Breast epithelium (tissue), 3 donors: ENCODE data around the gene CHIT1.
A peak's percentile ranks its signal among the peaks of the same experiment; 100 is the strongest.

Source experiments
- POLR2AphosphoS5 ChIP-seq, 3 donors: sonication (generic); formaldehyde crosslinking; IDR thresholded peaks; one replicate each; pipeline ENCODE4 v1.6.1; 2017; ENCODE audit warnings: antibody characterized with exemption in 3 of 3
- TF ChIP-seq, protein P1 (sequence below), 3 donors: fragments of 450-650 bp; IDR thresholded peaks; one replicate each; pipeline ENCODE4 v1.5.1; 2016 to 2017; ENCODE audit warnings: antibody characterized with exemption in 3 of 3, mild to moderate bottlenecking in 3 of 3, moderate library complexity in 3 of 3

DNA sequence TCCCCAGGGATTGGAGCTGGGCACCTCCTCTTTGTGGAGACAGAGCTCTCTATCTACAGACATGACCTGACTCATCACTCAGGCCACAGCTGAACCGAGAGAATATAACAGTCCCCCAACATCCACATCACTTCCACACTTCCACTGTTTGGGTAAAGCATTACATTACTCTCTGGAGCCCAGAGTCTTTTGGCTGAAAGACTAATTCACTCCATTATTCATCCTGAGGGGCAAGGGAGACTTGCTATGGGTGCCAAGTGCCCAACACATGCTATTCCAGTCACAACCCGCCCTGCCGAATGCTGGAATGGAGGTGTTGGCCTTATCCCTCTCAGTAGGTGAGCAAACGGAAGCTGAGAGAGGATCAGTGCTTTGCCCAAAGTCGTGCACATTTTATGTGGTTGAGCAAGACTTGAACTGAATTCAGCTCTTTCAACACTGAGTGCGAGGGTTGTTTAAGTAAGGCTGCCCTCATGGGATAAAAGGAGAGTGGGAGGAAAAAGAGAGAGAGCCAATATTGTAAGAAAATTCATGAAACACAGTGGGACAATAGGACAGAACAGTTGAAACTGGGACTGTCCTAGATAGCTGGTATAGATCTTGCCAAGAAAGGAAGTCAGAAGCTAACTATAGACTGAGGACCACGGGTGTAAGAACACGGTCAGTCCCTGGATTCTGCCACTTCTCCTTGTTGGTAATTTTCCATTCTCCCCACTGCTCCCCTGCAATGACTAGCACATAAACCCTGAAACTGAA is 29.5 kb downstream of the CHIT1 start:
- TF ChIP-seq POLR2AphosphoS5 (IDR thresholded peaks at IDR 0.05) = peak in 2 of 3 donors; percentile 65 to 69
- TF ChIP-seq, protein P1, sequence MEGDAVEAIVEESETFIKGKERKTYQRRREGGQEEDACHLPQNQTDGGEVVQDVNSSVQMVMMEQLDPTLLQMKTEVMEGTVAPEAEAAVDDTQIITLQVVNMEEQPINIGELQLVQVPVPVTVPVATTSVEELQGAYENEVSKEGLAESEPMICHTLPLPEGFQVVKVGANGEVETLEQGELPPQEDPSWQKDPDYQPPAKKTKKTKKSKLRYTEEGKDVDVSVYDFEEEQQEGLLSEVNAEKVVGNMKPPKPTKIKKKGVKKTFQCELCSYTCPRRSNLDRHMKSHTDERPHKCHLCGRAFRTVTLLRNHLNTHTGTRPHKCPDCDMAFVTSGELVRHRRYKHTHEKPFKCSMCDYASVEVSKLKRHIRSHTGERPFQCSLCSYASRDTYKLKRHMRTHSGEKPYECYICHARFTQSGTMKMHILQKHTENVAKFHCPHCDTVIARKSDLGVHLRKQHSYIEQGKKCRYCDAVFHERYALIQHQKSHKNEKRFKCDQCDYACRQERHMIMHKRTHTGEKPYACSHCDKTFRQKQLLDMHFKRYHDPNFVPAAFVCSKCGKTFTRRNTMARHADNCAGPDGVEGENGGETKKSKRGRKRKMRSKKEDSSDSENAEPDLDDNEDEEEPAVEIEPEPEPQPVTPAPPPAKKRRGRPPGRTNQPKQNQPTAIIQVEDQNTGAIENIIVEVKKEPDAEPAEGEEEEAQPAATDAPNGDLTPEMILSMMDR (IDR thresholded peaks at IDR 0.05) = no peak
